ENCODE data around the gene SERPINB2. TPM values are rescaled to one million over a fixed set of nuclear protein-coding genes. Genes with fewer than 3 reads are reported as not detected.

SERPINB2 gene
- total and polyA plus RNA-seq, 2 donors (not counting 1 experiment from before 2014, with no cell fraction given) = 0.25 to 1.4 TPM

Other genes starting within 250 kb of the SERPINB2 start
- not detected in 2 replicates for gene SERPINB4, start 243.4 kb upstream of the SERPINB2 start, total RNA-seq
- not detected in 2 replicates for gene SERPINB4, start 243.4 kb upstream of the SERPINB2 start, polyA plus RNA-seq
- not detected in 2 replicates for gene SERPINB3, start 225.8 kb upstream of the SERPINB2 start, total RNA-seq
- gene SERPINB3, start 225.8 kb upstream of the SERPINB2 start, polyA plus RNA-seq = not detected in 2 replicates
- not detected in 2 replicates for gene SERPINB11, start 184.7 kb upstream of the SERPINB2 start, total RNA-seq
- gene SERPINB11, start 184.7 kb upstream of the SERPINB2 start, polyA plus RNA-seq = not detected in 2 replicates
- not detected in 2 replicates for gene SERPINB7, start 112.3 kb upstream of the SERPINB2 start, total RNA-seq
- gene SERPINB7, start 112.3 kb upstream of the SERPINB2 start, polyA plus RNA-seq = not detected in 2 replicates
- gene SERPINB10, start 20.3 kb downstream of the SERPINB2 start, total RNA-seq = not detected in 2 replicates
- not detected in 2 replicates for gene SERPINB10, start 20.3 kb downstream of the SERPINB2 start, polyA plus RNA-seq
- gene HMSD, start 61.6 kb downstream of the SERPINB2 start, total RNA-seq = not detected in 2 replicates
- gene HMSD, start 61.6 kb downstream of the SERPINB2 start, polyA plus RNA-seq = 0.04 TPM in 1 of 2 replicates, not detected in the other
- 22.1 and 26.2 TPM in 2 replicates for gene SERPINB8, start 82.4 kb downstream of the SERPINB2 start, total RNA-seq
- 14.4 and 17.5 TPM in 2 replicates for gene SERPINB8, start 82.4 kb downstream of the SERPINB2 start, polyA plus RNA-seq